ENCODE results near the gene SLC9A3. TPM values are rescaled to one million over a fixed set of nuclear protein-coding genes. Genes with fewer than 3 reads are reported as not detected.

The SLC9A3 gene
- total RNA-seq, 1 experiment from 2014 or later = 0.85 TPM

DNA sequence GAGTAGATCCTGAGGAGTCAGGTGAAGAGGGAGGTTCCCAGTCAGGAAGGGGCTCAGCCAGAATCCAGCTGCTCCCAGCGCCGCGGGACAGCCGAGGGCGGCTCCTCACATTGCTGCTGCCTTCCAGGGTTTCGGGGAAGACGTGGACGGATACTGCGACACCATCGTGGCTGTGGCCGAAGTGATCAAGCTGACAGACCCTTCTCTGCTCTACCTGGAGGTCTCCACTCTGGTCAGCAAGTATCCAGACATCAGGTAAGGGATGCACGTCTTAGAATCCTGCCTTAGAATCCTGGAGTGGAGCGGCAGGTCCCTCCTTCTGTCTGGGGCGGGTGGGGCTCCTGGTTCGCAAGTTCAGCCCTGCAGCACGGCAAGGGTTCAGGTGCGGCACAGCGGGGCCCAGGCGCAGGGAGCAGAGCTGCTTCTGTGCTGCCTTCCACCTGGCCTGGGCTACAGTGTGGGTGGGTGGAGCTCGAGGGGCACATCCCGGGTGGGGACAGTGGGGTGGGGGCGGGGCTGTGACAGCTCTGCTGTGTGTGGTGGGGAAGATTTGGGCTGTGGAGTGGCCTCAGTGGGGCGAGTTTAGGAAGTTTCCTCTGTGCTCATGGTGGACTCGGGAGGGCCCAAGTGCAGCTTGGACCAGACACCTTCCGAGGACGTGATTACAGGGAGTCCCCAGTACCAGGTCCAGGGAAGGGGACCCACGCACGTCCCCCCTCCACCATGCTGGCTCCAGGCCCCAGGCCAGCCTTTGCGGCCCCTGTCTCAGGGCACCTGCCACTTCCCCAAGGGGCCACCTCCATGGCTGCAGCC is 58.5 kb downstream of the SLC9A3 start:
- Histone ChIP-seq H3K4ac (ENCODE audit: low read depth, low read length) (no peak overlapping the region), H3K56ac (ENCODE audit: insufficient read length, low read depth, low read length) (no peak overlapping the region), H3K23ac (ENCODE audit: insufficient read length, low read depth, low read length) (no peak overlapping the region), H4K8ac (replicated peaks; ENCODE audit: insufficient read length, low read depth, low read length) (no peak overlapping the region), H3K9ac (ENCODE audit: extremely low read depth, insufficient read length, low read length) (no peak overlapping the region), H3K14ac (ENCODE audit: insufficient read depth, low read length) (no peak overlapping the region), H3T11ph (ENCODE audit: low read length) (no peak overlapping the region), H2BK120ac (ENCODE audit: low read depth, low read length, poor library complexity, severe bottlenecking) (no peak overlapping the region), H3K79me2 (ENCODE audit: insufficient read depth, low read length) (no peaks in the 10 kb centered on the region), H3K23me2 (ENCODE audit: insufficient read length, low read depth, low read length, poor library complexity, severe bottlenecking) (no peaks in the 10 kb centered on the region), H3K9me3 (ENCODE audit: control insufficient read depth, low read depth, low read length) (no peaks in the 10 kb centered on the region), H2BK20ac (ENCODE audit: low read depth, low read length, poor library complexity, severe bottlenecking) (no peak overlapping the region), H4K91ac (ENCODE audit: insufficient read length, low read depth, low read length) (no peak overlapping the region), H3K27ac (ENCODE audit: insufficient read length, low read depth, low read length) (no peak overlapping the region), H2AK5ac (ENCODE audit: insufficient read length, low read length) (no peak overlapping the region), H2BK5ac (ENCODE audit: insufficient read length, low read length) (no peak overlapping the region), H3K27me3 (ENCODE audit: insufficient read depth, low read length) (no peaks in the 10 kb centered on the region), H2BK15ac (ENCODE audit: low read depth, low read length) (no peak overlapping the region), H2AFZ (ENCODE audit: low read length) (no peak overlapping the region), H4K20me1 (ENCODE audit: control insufficient read depth, insufficient read depth, insufficient read length) (no peaks in the 10 kb centered on the region), H3K4me2 (ENCODE audit: insufficient read depth, insufficient read length, low read length) (no peak overlapping the region), H4K5ac (ENCODE audit: insufficient read length, low read depth, low read length) (no peak overlapping the region), H3K4me1 (ENCODE audit: insufficient read depth, low read length) (no peaks in the 10 kb centered on the region), H3K79me1 (ENCODE audit: insufficient read depth, low read depth, low read length, poor library complexity, severe bottlenecking) (no peaks in the 10 kb centered on the region), H2BK12ac (ENCODE audit: insufficient read length, low read depth, low read length) (no peak overlapping the region), H3K18ac (ENCODE audit: insufficient read length, low read depth, low read length) (no peak overlapping the region)
- Mint-ChIP-seq H3K4me1 (no peaks in the 10 kb centered on the region), H3K4me3 (no peak overlapping the region), H3K27ac (no peak overlapping the region; a peak in 2 of 7 replicates), H3K36me3 (ENCODE audit: insufficient read depth in 1 of 3, low read depth in 3 of 3) (peaks cover 10 to 32% (median 28%) of the 10 kb centered on the region in 3 experiments; a peak in 6 of 7 replicates), H3K27me3 (ENCODE audit: low read depth) (no peaks in the 10 kb centered on the region), H3K9me3 (no peaks in the 10 kb centered on the region)
- no CpG with 5 or more reads among the region's 29 CpGs for WGBS (ENCODE audit: extremely low coverage, insufficient read length, low lambda C conversion rate)
- TF ChIP-seq, protein P1, sequence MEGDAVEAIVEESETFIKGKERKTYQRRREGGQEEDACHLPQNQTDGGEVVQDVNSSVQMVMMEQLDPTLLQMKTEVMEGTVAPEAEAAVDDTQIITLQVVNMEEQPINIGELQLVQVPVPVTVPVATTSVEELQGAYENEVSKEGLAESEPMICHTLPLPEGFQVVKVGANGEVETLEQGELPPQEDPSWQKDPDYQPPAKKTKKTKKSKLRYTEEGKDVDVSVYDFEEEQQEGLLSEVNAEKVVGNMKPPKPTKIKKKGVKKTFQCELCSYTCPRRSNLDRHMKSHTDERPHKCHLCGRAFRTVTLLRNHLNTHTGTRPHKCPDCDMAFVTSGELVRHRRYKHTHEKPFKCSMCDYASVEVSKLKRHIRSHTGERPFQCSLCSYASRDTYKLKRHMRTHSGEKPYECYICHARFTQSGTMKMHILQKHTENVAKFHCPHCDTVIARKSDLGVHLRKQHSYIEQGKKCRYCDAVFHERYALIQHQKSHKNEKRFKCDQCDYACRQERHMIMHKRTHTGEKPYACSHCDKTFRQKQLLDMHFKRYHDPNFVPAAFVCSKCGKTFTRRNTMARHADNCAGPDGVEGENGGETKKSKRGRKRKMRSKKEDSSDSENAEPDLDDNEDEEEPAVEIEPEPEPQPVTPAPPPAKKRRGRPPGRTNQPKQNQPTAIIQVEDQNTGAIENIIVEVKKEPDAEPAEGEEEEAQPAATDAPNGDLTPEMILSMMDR (conservative IDR thresholded peaks at IDR 0.05) = no peak
- DNase-seq = no peak

Measured in H9 (cell line).